Lower leg skin (tissue), 4 donors: Measurements from ENCODE around the gene UBASH3A. TPM values are rescaled to one million over a fixed set of nuclear protein-coding genes. Genes with fewer than 3 reads are reported as not detected.

Experiments
- DNase-seq, 2 donors: peaks; one replicate each; pipeline ENCODE4 v3.0.0-alpha.2; 2019; ENCODE audit warnings: low spot score in 2 of 2
- H3K4me3 ChIP-seq: fragments of 200-600 bp; sonication (generic); 2 replicates; pipeline ENCODE4 v1.5.1; 2017; ENCODE audit warnings: mild to moderate bottlenecking, low read depth; ENCODE audit not compliant: poor library complexity, severe bottlenecking
- POLR2A ChIP-seq, 2 donors: fragments of 450-650 bp; IDR thresholded peaks; one replicate each; pipeline ENCODE4 v1.6.1; 2016 to 2017; ENCODE audit warnings: antibody characterized with exemption in 2 of 2, mild to moderate bottlenecking in 1 of 2, moderate library complexity in 1 of 2
- WGBS, 2 donors: methylation state at CpG; one replicate each; pipeline ENCODE4 v1.1.5; 2018; 5-methylcytosine and 5-hydroxymethylcytosine counted together
- intact Hi-C: fragments of 100-400 bp; cut with DNase I; formaldehyde crosslinking; loops from one replicate; pipeline ENCODE4 v1.15.0; 2023; ENCODE audit warnings: low total_unique reads
- total RNA-seq, 4 donors: library from RNA; depleted of rRNA; stranded (reverse); fragments of >200 nt; gene quantifications; one replicate each; pipeline ENCODE4 v1.1.0, GENCODE V29; 2016
- TF ChIP-seq, protein P1 (sequence below), 3 donors: fragments of 450-650 bp; IDR thresholded peaks; one replicate each; pipeline ENCODE4 v1.5.1; 2016; ENCODE audit warnings: antibody characterized with exemption in 3 of 3, mild to moderate bottlenecking in 3 of 3, moderate library complexity in 2 of 3

The UBASH3A gene
- total RNA-seq, 4 donors from 2014 or later = 0.23 TPM; not detected in 3

DNA sequence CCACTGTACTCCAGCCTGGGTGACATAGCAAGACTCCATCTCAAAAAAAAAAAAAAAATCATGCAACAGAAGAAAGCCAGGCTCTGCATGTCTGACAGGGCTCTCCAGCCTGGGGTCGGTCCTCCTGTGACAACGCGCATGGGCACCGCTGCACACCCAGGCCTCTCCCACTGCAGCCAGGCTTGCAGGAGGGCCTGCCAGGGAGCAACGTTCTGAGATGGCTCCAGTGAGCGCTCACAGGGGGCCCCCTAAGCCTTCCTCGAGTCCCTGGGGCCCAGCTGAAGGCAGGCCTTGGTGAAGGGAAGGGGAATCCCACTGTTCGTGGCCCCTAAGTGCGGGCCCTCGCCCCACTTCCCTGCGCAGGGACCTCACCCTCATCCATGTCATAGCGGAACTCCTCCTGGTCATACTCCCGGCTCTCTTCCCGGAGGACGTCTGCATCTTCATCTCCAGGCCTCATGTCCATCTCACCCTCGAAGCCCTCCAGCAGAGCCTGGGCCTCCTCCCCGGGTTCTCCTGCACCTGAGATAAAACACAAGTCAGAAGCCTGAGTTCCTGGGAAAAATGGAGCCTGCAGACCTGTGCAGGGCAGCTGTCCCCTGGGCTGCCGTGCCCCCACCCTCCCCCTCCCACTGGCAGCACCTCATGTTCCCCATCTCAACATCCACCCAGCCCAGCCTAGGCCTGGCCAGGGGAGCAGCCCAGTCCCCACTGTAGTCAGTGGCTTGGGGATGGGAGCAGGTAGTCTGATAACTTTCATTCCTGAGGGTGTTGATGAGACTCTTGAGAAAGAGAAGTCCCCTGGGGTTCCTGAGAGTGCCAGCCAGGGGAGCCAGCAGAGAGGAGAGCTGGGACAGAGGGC is 72.1 kb downstream of the UBASH3A start:
- peak in 1 of 2 donors; percentile 76 for DNase-seq
- H3K4me3 ChIP-seq = no peak overlapping the region
- intact Hi-C loops = no loop called here
- WGBS, 2 donors = 90 to 92% methylated on average over 14 to 18 of the region's 18 CpGs
- TF ChIP-seq POLR2A (IDR thresholded peaks at IDR 0.05) = no peak
- TF ChIP-seq, protein P1, sequence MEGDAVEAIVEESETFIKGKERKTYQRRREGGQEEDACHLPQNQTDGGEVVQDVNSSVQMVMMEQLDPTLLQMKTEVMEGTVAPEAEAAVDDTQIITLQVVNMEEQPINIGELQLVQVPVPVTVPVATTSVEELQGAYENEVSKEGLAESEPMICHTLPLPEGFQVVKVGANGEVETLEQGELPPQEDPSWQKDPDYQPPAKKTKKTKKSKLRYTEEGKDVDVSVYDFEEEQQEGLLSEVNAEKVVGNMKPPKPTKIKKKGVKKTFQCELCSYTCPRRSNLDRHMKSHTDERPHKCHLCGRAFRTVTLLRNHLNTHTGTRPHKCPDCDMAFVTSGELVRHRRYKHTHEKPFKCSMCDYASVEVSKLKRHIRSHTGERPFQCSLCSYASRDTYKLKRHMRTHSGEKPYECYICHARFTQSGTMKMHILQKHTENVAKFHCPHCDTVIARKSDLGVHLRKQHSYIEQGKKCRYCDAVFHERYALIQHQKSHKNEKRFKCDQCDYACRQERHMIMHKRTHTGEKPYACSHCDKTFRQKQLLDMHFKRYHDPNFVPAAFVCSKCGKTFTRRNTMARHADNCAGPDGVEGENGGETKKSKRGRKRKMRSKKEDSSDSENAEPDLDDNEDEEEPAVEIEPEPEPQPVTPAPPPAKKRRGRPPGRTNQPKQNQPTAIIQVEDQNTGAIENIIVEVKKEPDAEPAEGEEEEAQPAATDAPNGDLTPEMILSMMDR (IDR thresholded peaks at IDR 0.05) = no peak

DNA sequence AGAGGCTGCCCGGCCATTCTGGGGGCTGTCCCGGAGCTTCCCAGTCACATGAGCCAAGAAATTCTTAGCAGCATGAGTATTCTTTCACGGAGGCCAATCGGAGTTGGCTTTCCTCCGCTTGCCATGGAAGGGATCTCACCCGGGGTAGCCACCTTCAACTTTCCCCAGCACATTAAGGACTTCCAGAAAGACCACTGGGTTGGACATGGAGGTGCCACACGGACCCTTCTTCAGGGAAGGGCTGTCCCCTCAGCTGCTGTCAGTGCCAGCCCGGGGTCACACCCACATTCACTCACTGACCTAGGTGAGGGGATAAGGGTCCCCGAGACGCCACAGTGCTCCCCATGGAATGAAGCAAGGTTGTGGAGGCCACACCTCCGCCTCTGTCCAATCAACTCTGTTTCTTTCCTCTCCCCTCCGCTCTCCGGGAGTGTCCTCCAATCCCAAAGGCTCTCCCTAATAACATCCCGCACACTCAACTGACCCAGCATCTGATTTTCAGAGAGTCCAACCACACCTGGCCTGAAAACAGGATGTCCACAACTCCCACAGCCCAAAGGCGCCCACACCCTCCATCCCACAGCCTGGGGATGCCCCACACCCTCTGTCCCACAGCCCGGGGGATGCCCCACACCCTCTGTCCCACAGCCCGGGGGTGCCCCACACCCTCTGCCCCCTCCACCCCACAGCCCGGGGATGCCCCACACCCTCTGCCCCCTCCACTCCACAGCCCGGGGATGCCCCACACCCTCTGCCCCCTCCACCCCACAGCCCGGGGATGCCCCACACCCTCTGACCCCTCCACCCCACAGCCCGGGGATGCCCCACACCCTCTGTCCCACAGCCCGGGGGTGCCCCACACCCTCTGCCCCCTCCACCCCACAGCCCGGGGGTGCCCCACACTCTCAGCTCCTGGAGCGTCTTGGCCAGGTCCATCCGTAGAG is 73.0 kb downstream of the UBASH3A start:
- intact Hi-C loops = no loop called here
- WGBS, 2 donors = 88 to 90% methylated on average over 19 to 24 of the region's 25 CpGs
- DNase-seq = peak in 1 of 2 donors; percentile 58
- TF ChIP-seq POLR2A (IDR thresholded peaks at IDR 0.05) = no peak
- TF ChIP-seq, protein P1 (IDR thresholded peaks at IDR 0.05) = no peak
- H3K4me3 ChIP-seq = no peak overlapping the region

DNA sequence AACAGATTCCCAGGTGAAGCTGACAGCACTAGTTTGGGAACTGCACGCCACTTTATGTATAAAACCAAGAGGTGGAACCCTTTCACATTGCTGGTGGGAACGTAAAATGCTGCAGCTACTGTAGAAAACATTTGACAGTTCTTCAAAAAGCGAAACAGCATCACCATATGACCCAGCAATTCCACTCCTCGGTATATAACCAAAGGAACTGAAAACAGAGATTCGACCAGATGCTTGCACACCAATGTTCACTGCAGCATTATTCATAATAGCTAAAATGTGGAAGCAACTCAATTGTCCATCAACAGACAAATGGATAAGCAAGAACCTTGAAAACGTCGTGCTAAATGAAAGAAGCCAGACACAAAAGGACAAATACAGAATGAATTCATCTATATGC is 74.8 kb downstream of the UBASH3A start:
- 50 to 53% methylated on average over 7 of the region's 7 CpGs for WGBS, 2 donors
- H3K4me3 ChIP-seq = no peak overlapping the region
- TF ChIP-seq POLR2A (IDR thresholded peaks at IDR 0.05) = no peak
- TF ChIP-seq, protein P1 (IDR thresholded peaks at IDR 0.05) = no peak
- no peak for DNase-seq
- intact Hi-C loops = no loop called here

DNA sequence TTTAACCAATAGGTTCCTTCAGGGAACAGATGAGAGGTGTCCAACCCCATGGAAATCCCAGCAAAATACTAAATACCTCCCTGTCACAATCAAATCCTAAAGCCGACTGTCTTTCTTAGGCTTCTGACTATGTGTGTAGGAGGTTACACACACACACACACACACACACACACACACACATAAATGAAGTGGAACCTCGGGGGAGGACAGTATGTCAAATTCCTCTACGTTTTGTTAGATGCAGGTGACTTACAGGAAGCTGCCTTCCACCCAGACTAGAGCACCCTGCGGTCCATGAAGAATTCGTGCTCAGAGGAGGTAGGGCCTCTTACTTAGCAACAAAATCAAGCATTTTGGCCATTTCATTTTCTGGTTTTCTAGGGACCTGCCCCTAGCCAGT is 75.9 kb downstream of the UBASH3A start:
- TF ChIP-seq, protein P1 (IDR thresholded peaks at IDR 0.05) = no peak
- TF ChIP-seq POLR2A (IDR thresholded peaks at IDR 0.05) = no peak
- intact Hi-C loops = no loop called here
- 81 to 82% methylated on average over 5 of the region's 5 CpGs for WGBS, 2 donors
- no peak overlapping the region for H3K4me3 ChIP-seq
- DNase-seq = peak in 1 of 2 donors; percentile 23

DNA sequence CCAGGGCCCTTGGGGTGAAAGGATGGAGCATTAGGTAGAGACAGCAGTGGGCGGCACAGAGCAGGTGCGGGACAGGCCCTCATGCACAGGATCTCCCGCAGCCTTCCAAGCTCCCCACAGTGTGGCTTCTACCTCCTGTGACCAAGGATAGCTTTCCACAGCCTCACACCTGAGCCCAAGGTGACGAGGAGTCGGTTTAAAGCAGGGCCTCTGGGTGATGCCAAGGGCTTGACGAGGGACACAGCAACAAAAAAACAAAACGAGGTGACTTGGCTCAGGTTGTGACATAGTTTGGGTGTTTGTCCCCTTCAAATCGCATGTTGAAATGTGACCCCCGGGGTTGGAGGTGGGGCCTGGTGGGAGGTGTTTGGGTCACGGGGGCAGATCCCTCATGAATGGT is 77.0 kb downstream of the UBASH3A start:
- no peak for TF ChIP-seq POLR2A (IDR thresholded peaks at IDR 0.05)
- TF ChIP-seq, protein P1 (IDR thresholded peaks at IDR 0.05) = no peak
- no peak for DNase-seq
- intact Hi-C loops = no loop called here
- no peak overlapping the region for H3K4me3 ChIP-seq
- 90 to 91% methylated on average over 10 of the region's 10 CpGs for WGBS, 2 donors
